HL-60 (cell line): Measurements from ENCODE around the gene KISS1R.

Experiments
- DNase-seq, 2 experiments: peaks; one replicate each; pipeline ENCODE4 v3.0.0-alpha.2; 2010 to 2020; ENCODE audit warnings: low read depth in 1 of 2, low spot score in 1 of 2
- H3K27ac ChIP-seq: fragments of 250-450 bp; sonication (Bioruptor Pico); replicated peaks from 2 replicates; pipeline ENCODE4 v1.5.1; 2020; ENCODE audit warnings: mild to moderate bottlenecking, moderate library complexity
- H3K27me3 ChIP-seq: fragments of 250-450 bp; sonication (Bioruptor Pico); 2 replicates; pipeline ENCODE4 v1.5.1; 2021; ENCODE audit warnings: mild to moderate bottlenecking, moderate library complexity; ENCODE audit not compliant: insufficient read depth, poor library complexity, severe bottlenecking
- H3K4me3 ChIP-seq: replicated peaks from 2 replicates; pipeline ENCODE4 v1.5.1; 2011; ENCODE audit warnings: mild to moderate bottlenecking, control low read depth, low read length; ENCODE audit not compliant: insufficient read depth
- GABPA ChIP-seq: IDR thresholded peaks from 2 replicates; pipeline ENCODE4 v1.6.1; 2012; ENCODE audit warnings: low read depth
- POLR2AphosphoS5 ChIP-seq: IDR thresholded peaks from 2 replicates; pipeline ENCODE4 v1.6.1; 2012; ENCODE audit warnings: low read depth
- REST ChIP-seq: IDR thresholded peaks from 2 replicates; pipeline ENCODE4 v1.6.1; 2012; ENCODE audit warnings: low read depth; ENCODE audit not compliant: insufficient replicate concordance
- SPI1 ChIP-seq: IDR thresholded peaks from 2 replicates; pipeline ENCODE4 v1.6.1; 2012; ENCODE audit warnings: low read depth, mild to moderate bottlenecking, borderline replicate concordance
- TF ChIP-seq, protein P1 (sequence below): IDR thresholded peaks from one replicate; pipeline ENCODE4 v1.5.1; 2011; ENCODE audit warnings: low read length, control low read depth, inconsistent platforms; ENCODE audit not compliant: insufficient read depth

The KISS1R gene

DNA sequence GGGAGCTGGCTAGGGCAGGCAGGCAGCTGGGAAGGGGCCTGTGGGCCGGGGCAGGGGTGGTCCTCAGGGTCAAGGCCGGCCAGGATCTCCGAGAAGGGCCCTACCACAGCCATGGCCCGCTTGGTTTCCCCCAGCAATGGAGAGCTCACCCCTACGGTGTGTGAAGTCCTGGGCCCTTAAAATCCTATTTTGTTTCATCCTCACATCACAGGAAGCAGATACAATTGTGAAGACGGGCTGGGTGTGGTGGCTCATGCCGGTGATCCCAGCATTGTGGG, 15.1 kb upstream of the KISS1R start:
- DNase-seq, result no peak
- H3K4me3 ChIP-seq, result no peak overlapping the region
- H3K27ac ChIP-seq, result no peak overlapping the region
- H3K27me3 ChIP-seq, result no peaks in the 10 kb centered on the region
- TF ChIP-seq GABPA (no peak), SPI1 (no peak)

- H3K27ac ChIP-seq, result no peak overlapping the region
- no peaks in the 10 kb centered on the region for H3K27me3 ChIP-seq
- DNase-seq, result no peak
- no peak overlapping the region for H3K4me3 ChIP-seq
- TF ChIP-seq SPI1, result no peak
- TF ChIP-seq, protein P1, sequence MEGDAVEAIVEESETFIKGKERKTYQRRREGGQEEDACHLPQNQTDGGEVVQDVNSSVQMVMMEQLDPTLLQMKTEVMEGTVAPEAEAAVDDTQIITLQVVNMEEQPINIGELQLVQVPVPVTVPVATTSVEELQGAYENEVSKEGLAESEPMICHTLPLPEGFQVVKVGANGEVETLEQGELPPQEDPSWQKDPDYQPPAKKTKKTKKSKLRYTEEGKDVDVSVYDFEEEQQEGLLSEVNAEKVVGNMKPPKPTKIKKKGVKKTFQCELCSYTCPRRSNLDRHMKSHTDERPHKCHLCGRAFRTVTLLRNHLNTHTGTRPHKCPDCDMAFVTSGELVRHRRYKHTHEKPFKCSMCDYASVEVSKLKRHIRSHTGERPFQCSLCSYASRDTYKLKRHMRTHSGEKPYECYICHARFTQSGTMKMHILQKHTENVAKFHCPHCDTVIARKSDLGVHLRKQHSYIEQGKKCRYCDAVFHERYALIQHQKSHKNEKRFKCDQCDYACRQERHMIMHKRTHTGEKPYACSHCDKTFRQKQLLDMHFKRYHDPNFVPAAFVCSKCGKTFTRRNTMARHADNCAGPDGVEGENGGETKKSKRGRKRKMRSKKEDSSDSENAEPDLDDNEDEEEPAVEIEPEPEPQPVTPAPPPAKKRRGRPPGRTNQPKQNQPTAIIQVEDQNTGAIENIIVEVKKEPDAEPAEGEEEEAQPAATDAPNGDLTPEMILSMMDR, result no peak
- TF ChIP-seq GABPA, result no peak
- no peak for TF ChIP-seq POLR2AphosphoS5
- no peak for TF ChIP-seq REST
These were observed 14.5 kb upstream of the KISS1R start for GRCh38 chr19:902446-903226.

DNA sequence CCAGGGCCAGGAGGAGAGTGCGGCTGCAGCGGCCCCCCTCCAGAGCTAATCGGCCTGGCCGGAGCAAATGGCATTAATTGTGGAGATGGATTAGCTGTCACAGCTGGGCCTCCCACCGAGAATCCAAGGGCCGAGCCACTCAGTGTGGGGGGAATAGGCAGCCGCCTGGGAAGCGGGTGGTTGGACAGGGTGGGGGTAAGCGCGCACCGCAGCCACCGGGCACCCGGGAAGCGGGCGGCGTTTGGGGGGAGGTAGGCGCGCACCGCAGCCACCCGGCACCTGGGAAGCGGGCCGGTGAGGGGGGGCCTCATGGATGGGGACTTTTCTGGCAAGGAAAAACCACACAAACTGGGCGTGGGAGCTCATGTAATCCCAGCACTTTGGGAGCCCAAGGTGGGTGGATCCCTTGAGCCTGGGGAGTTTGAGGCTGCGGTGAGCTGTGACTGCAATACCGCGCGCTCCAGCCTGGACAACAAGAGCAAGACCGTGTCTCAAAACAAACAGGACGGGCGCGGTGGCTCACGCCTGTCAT, 13.8 kb upstream of the KISS1R start:
- H3K27me3 ChIP-seq, result no peaks in the 10 kb centered on the region
- no peak for DNase-seq
- no peak for TF ChIP-seq REST
- no peak for TF ChIP-seq POLR2AphosphoS5
- no peak for TF ChIP-seq SPI1
- TF ChIP-seq, protein P1, result no peak
- H3K27ac ChIP-seq, result no peak overlapping the region
- no peak overlapping the region for H3K4me3 ChIP-seq

GRCh38 chr19:904545-904944, 12.6 kb upstream of the KISS1R start:
- Histone ChIP-seq H3K27me3 (no peaks in the 10 kb centered on the region), H3K4me3 (no peak overlapping the region), H3K27ac (no peak overlapping the region)
- DNase-seq, result no peak
- TF ChIP-seq POLR2AphosphoS5 (no peak), GABPA (no peak), REST (no peak), SPI1 (no peak)
- TF ChIP-seq, protein P1, result no peak
